ENCODE measurements around the gene ZBTB8A.
A peak's percentile ranks its signal among the peaks of the same experiment; 100 is the strongest.

DNA sequence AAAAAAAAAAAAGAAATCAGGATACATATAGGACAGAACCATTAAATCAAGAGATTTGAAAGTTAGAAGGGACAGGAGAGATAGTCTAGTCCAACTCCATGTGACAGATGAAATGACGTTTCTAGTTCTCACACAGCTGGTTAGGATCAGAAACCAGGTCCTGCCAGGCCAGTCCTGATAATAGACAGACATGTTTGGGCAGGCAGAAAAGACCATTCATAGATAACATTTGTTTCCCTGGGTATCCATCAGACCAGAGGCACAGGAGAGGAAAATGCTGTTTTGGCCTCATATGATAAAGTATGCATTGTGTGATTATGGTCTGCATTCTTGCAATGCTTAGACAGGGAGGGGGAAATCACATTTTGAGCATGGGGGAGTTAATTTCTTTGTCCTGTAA lies 45.0 kb upstream of the ZBTB8A start:
- TF ChIP-seq SNAI2 (CRISPR knock-in tag; IDR thresholded peaks at IDR 0.05) (no peak), ZC3H10 (CRISPR knock-in tag; IDR thresholded peaks at IDR 0.05) (no peak), ARNTL (CRISPR knock-in tag; IDR thresholded peaks at IDR 0.05; ENCODE audit: borderline replicate concordance, low read depth) (no peak)
- TF ChIP-seq, protein P1, sequence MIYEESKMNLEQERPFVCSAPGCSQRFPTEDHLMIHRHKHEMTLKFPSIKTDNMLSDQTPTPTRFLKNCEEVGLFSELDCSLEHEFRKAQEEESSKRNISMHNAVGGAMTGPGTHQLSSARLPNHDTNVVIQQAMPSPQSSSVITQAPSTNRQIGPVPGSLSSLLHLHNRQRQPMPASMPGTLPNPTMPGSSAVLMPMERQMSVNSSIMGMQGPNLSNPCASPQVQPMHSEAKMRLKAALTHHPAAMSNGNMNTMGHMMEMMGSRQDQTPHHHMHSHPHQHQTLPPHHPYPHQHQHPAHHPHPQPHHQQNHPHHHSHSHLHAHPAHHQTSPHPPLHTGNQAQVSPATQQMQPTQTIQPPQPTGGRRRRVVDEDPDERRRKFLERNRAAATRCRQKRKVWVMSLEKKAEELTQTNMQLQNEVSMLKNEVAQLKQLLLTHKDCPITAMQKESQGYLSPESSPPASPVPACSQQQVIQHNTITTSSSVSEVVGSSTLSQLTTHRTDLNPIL (CRISPR knock-in tag; IDR thresholded peaks at IDR 0.05; ENCODE audit: low read depth), result peak; percentile 38; the same call in 1 of the 2 replicates

Measured in SK-N-SH treated with all-trans-retinoic acid at 6 μM for 48 hours (cell line).